ENCODE results near the gene CIBAR2.

Gene CIBAR2

DNA sequence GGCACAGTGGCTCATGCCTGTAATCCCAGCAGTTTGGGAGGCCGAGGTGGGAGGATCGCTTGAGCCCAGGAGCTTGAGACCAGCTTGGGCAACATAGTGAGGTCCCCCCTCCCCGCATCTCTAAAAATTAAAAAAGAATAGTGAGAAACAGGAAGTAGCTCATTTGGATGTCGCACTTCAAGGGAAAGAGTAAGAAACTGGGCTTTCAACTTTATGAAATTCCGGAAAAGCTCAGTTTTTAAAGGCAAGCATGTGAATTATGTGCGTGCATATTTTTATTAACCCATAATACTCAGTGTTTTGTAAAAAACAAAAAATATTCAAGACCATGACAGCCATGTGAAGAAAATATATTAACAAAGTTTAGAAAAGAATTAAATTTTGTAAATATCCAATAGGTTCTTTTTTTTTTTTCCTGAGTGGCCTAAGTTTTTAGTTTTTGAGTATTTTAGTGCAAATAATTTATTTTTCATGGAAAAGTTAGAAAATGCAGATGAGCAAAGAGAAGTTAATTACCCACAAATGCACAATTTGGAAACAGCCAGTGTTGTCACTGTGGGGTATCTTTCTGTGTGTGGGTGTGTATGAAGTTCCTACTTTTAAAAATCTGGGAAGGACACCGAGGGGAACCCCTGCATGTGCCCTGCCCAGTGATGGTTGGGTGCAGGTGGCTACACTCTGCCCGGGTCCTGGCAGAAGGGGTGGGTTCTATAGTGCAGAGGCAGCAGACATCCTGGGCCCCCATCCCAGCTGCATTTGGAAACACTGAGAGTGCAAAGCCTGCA lies 40.0 kb downstream of the CIBAR2 start:
- H3K79me2 ChIP-seq: no peaks in the 10 kb centered on the region
- TF ChIP-seq, protein P1, sequence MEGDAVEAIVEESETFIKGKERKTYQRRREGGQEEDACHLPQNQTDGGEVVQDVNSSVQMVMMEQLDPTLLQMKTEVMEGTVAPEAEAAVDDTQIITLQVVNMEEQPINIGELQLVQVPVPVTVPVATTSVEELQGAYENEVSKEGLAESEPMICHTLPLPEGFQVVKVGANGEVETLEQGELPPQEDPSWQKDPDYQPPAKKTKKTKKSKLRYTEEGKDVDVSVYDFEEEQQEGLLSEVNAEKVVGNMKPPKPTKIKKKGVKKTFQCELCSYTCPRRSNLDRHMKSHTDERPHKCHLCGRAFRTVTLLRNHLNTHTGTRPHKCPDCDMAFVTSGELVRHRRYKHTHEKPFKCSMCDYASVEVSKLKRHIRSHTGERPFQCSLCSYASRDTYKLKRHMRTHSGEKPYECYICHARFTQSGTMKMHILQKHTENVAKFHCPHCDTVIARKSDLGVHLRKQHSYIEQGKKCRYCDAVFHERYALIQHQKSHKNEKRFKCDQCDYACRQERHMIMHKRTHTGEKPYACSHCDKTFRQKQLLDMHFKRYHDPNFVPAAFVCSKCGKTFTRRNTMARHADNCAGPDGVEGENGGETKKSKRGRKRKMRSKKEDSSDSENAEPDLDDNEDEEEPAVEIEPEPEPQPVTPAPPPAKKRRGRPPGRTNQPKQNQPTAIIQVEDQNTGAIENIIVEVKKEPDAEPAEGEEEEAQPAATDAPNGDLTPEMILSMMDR (IDR thresholded peaks at IDR 0.05): no peak
- no peak overlapping the region for H3K9ac ChIP-seq
- H3K4me1 ChIP-seq: no peaks in the 10 kb centered on the region
- no peak overlapping the region for H3K4me3 ChIP-seq (ENCODE audit: low read depth, low read length)
- H3K9me3 ChIP-seq (ENCODE audit: control insufficient read depth, low read length): no peaks in the 10 kb centered on the region
- no peak overlapping the region for H3K27ac ChIP-seq
- H3K27me3 ChIP-seq (ENCODE audit: control insufficient read depth, insufficient read depth, low read length): no peaks in the 10 kb centered on the region
- H3K36me3 ChIP-seq (ENCODE audit: control insufficient read depth, insufficient read depth, low read length): no peaks in the 10 kb centered on the region
- H2AFZ ChIP-seq: no peak overlapping the region
- H3K4me2 ChIP-seq (ENCODE audit: low read length): no peak overlapping the region

DNA sequence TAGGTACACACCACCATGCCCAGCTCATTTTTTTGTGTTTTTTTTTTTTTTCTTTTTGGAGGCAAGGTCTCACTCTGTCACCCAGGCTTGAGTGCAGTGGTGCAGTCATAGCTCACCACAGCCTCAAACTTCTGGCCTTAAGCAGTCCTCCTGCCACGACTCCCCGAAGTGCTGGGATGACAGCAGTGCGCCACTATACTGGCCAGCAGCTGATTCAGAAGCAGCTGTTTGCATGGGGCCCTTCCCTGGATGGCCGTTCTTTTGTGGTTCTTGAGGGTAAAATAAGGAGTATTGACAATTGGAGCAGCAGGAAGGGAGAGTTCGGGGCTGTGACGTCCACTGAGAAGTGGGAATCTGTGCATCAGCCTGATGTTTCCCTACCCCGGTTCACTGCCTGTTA lies 43.1 kb downstream of the CIBAR2 start:
- Histone ChIP-seq H3K79me2 (no peaks in the 10 kb centered on the region), H3K4me3 (ENCODE audit: low read depth, low read length) (no peak overlapping the region), H3K36me3 (ENCODE audit: control insufficient read depth, insufficient read depth, low read length) (no peaks in the 10 kb centered on the region), H3K27me3 (ENCODE audit: control insufficient read depth, insufficient read depth, low read length) (no peaks in the 10 kb centered on the region), H3K27ac (no peak overlapping the region), H3K4me1 (no peaks in the 10 kb centered on the region), H3K4me2 (ENCODE audit: low read length) (no peak overlapping the region), H3K9me3 (ENCODE audit: control insufficient read depth, low read length) (no peaks in the 10 kb centered on the region), H2AFZ (no peak overlapping the region), H3K9ac (no peak overlapping the region)
- TF ChIP-seq, protein P1 (IDR thresholded peaks at IDR 0.05): no peak

DNA sequence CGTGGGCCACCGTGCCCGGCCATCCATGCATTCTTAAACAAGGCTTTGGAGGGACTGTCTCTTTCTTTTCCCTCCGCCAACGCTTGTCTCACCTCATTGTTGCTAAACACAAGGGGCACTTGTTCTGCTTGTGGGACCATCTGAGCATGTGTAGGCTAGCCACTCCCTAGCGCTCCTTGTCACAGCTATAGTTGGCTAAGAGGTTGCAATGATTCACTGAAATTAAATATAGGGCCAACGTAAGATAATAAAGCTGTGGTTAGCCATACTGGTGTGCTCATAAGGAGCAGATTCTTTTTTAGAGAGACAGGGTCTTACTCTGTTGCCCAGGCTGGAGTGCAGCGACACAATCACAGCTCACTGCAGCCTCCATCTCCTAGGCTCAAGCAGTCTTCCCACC lies 43.5 kb downstream of the CIBAR2 start:
- no peaks in the 10 kb centered on the region for H3K36me3 ChIP-seq (ENCODE audit: control insufficient read depth, insufficient read depth, low read length)
- H3K4me3 ChIP-seq (ENCODE audit: low read depth, low read length): no peak overlapping the region
- TF ChIP-seq, protein P1 (IDR thresholded peaks at IDR 0.05): no peak
- H3K4me1 ChIP-seq: no peaks in the 10 kb centered on the region
- no peaks in the 10 kb centered on the region for H3K27me3 ChIP-seq (ENCODE audit: control insufficient read depth, insufficient read depth, low read length)
- no peak overlapping the region for H3K4me2 ChIP-seq (ENCODE audit: low read length)
- no peaks in the 10 kb centered on the region for H3K9me3 ChIP-seq (ENCODE audit: control insufficient read depth, low read length)
- H3K9ac ChIP-seq: no peak overlapping the region
- no peaks in the 10 kb centered on the region for H3K79me2 ChIP-seq
- no peak overlapping the region for H3K27ac ChIP-seq
- H2AFZ ChIP-seq: no peak overlapping the region

DNA sequence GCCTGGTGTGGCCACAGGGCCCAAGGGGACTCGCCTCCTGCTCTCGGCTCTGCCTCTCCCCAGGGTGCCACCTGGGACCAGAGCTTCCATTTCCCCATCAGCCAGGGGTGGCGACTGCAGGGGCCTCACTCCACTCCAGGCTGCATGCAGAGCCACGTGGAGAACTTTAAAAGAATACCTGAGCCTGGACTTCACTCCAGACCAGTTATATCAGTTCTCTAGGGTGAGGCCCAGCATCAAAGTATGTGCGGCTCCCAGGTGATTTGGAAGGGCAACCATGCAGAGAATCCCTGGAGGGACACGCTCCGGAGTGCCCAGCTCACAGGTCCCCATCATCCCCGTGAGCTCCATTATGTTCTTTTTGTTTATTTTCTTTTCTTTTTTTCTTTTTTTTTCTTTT lies 44.8 kb downstream of the CIBAR2 start:
- TF ChIP-seq, protein P1 (IDR thresholded peaks at IDR 0.05): no peak
- Histone ChIP-seq H3K36me3 (ENCODE audit: control insufficient read depth, insufficient read depth, low read length) (no peaks in the 10 kb centered on the region), H2AFZ (no peak overlapping the region), H3K4me2 (ENCODE audit: low read length) (no peak overlapping the region), H3K27me3 (ENCODE audit: control insufficient read depth, insufficient read depth, low read length) (no peaks in the 10 kb centered on the region), H3K9ac (no peak overlapping the region), H3K4me1 (no peaks in the 10 kb centered on the region), H3K4me3 (ENCODE audit: low read depth, low read length) (no peak overlapping the region), H3K27ac (no peak overlapping the region), H3K9me3 (ENCODE audit: control insufficient read depth, low read length) (no peaks in the 10 kb centered on the region), H3K79me2 (no peaks in the 10 kb centered on the region)

DNA sequence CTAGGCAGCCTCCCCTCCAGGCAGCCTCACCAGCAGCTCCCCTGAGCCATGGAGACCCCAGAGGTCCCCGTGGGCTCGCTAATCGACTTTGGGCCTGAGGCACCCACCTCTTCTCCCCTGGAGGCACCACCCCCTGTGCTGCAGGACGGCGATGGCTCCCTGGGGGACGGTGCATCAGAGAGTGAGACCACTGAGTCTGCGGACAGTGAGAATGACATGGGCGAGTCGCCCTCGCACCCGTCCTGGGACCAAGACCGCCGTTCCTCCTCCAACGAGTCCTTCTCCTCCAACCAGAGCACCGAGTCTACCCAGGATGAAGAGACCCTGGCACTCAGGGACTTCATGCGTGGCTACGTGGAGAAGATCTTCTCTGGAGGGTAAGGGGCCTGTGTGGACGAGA lies 45.2 kb downstream of the CIBAR2 start:
- TF ChIP-seq, protein P1 (IDR thresholded peaks at IDR 0.05): no peak
- no peaks in the 10 kb centered on the region for H3K9me3 ChIP-seq (ENCODE audit: control insufficient read depth, low read length)
- no peaks in the 10 kb centered on the region for H3K27me3 ChIP-seq (ENCODE audit: control insufficient read depth, insufficient read depth, low read length)
- H3K4me2 ChIP-seq (ENCODE audit: low read length): no peak overlapping the region
- H3K4me3 ChIP-seq (ENCODE audit: low read depth, low read length): no peak overlapping the region
- H3K79me2 ChIP-seq: no peaks in the 10 kb centered on the region
- no peak overlapping the region for H2AFZ ChIP-seq
- H3K4me1 ChIP-seq: no peaks in the 10 kb centered on the region
- no peak overlapping the region for H3K9ac ChIP-seq
- H3K36me3 ChIP-seq (ENCODE audit: control insufficient read depth, insufficient read depth, low read length): no peaks in the 10 kb centered on the region
- no peak overlapping the region for H3K27ac ChIP-seq
